AG10803 (cell line): Measurements from ENCODE around the gene BPTF.
"Not testable (repeated sequence)": the region's sequence is repeated elsewhere in the genome, so short reads cannot be mapped to it uniquely, and the experiment has no call there.

Experiments
- DNase-seq: peaks from one replicate; pipeline ENCODE4 v3.0.0; 2010; ENCODE audit warnings: low read depth
- H3K4me3 ChIP-seq: 2 replicates; pipeline ENCODE4 v1.5.1; 2011; ENCODE audit warnings: mild to moderate bottlenecking, low read length, control low read depth
- TF ChIP-seq, protein P1 (sequence below): conservative IDR thresholded peaks from 2 replicates; pipeline ENCODE4 v1.5.1; 2011; ENCODE audit warnings: mild to moderate bottlenecking, low read length, control low read depth, inconsistent platforms

The BPTF gene

DNA sequence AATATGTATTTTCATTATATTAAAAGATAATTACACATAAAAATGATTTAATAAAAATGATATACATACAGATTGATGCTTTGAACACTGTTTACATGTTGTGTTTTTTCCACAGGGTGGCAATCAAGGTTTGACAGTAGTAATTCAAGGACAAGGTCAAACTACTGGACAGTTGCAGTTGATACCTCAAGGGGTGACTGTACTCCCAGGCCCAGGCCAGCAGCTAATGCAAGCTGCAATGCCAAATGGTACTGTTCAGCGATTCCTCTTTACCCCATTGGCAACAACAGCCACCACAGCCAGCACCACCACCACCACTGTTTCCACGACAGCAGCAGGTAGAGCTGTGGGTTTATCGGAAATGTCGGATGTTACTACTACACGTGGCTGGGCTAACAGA, 118.7 kb downstream of the BPTF start:
- TF ChIP-seq, protein P1, sequence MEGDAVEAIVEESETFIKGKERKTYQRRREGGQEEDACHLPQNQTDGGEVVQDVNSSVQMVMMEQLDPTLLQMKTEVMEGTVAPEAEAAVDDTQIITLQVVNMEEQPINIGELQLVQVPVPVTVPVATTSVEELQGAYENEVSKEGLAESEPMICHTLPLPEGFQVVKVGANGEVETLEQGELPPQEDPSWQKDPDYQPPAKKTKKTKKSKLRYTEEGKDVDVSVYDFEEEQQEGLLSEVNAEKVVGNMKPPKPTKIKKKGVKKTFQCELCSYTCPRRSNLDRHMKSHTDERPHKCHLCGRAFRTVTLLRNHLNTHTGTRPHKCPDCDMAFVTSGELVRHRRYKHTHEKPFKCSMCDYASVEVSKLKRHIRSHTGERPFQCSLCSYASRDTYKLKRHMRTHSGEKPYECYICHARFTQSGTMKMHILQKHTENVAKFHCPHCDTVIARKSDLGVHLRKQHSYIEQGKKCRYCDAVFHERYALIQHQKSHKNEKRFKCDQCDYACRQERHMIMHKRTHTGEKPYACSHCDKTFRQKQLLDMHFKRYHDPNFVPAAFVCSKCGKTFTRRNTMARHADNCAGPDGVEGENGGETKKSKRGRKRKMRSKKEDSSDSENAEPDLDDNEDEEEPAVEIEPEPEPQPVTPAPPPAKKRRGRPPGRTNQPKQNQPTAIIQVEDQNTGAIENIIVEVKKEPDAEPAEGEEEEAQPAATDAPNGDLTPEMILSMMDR = no peak
- no peak for DNase-seq
- H3K4me3 ChIP-seq = no peak overlapping the region

DNA sequence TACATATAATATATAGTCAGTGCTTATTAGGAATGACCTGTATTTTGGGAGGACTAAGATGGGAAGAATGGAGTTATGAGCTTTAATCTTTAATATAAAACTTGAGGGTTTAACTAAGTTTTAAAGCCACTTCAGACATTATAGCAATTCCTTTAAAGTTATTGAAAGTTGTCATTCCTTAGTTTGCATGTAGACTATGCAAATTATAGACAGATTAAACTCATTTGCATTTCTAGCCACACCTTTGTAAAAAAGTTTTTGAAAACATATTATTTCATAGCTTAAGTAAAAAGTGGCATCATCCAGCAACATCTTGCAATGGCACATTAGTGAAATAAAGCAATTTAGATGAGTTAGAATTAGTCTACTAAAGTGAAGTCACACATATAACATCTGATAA, 121.2 kb downstream of the BPTF start:
- TF ChIP-seq, protein P1 = no peak
- DNase-seq = no peak

DNA sequence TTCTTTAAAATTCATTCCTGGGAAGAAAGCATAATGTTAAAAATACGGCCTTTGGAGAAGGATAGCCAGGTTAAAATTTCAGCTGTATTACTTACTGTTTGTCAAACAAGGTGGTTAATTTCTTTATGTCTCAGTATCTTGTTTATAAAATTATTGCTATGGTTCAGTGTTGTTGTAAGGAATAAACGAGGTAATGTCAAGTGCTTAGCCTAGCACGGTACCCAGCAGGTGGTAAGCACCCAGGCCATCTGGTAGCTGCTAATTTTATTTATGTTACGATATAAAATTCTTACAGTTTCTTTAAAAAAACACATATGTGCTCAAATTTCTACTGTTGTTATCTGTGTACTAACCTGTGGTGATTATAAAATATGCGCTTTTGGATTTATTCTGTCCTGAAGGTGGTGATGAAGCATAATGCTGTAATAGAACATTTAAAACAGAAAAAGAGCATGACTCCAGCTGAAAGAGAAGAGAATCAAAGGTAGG, 122.1 kb downstream of the BPTF start:
- no peak for DNase-seq
- TF ChIP-seq, protein P1 = no peak
- no peak overlapping the region for H3K4me3 ChIP-seq

More for the DNA sequence above, 121.2 kb downstream of the BPTF start:
- H3K4me3 ChIP-seq = no peak overlapping the region

DNA sequence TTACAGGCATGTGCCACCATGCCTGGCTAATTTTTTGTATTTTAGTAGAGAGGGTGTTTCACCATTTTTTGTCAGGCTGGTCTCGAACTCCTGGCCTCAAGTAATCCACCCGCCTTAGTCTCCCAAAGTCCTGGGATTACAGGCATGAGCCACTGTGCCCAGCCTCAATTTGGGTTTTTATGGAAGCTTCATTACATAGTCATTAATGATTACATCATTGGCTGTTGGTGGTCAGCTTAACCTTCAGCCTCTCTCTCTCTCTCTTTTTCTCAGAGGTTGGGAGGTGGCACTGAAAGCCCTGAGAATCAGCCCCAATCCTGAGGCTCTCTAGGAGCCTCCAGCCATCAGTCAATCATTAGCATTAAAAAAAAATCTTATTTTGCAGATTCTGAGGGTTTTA, 125.6 kb downstream of the BPTF start:
- TF ChIP-seq, protein P1 = no peak
- no peak overlapping the region for H3K4me3 ChIP-seq
- no peak for DNase-seq

DNA sequence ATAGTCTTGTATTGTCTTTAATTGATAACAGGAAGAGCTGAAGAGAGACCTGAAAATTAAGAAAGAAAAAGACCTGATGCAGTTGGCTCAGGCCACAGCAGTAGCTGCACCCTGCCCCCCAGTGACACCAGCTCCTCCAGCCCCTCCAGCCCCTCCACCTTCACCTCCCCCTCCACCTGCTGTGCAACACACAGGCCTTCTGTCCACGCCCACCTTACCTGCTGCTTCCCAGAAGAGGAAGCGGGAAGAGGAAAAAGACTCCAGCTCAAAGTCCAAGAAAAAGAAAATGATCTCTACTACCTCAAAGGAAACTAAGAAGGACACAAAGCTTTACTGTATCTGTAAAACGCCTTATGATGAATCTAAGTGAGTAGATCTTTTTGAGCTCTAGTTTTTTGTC, 134.2 kb downstream of the BPTF start:
- DNase-seq = no peak
- TF ChIP-seq, protein P1 = no peak
- H3K4me3 ChIP-seq = no peak overlapping the region

DNA sequence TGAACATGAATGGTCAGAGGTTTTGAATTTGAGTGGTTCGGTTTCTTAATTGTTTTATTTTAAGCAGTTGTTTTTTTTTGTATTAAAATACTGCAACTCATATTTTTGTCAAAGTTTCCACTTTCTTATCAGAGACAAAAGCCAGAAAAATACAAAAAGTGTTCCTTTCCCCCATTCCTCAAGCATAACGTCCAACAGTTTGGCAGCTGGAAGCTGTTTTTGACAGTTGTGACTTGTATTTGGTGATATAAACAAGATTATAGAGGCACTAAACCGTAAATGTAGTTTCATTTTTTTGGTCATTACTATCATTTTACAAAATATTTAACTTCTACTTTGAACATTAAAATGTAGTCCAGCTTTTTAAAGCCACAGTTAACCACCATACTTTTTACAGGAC, 135.0 kb downstream of the BPTF start:
- not testable (repeated sequence) for H3K4me3 ChIP-seq, DNase-seq

DNA sequence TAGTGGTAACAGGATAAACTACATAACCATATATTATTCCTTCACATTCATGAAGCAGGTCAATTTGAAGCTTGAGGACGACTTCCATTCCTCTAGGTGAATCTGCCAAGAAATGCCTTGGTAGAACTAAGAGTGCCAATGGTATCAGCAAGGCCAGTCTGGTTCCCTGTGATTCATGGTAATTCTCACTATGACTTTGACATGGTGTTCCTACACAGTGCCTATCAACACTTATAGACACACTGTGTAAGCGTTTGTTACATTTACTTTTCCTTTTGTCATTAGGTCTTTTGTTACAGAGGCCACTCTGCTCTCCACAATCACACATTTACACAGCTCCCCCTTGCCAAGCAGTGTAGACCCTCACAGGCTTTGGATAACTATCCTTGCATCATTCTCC, 136.9 kb downstream of the BPTF start:
- not testable (repeated sequence) for DNase-seq, H3K4me3 ChIP-seq

DNA sequence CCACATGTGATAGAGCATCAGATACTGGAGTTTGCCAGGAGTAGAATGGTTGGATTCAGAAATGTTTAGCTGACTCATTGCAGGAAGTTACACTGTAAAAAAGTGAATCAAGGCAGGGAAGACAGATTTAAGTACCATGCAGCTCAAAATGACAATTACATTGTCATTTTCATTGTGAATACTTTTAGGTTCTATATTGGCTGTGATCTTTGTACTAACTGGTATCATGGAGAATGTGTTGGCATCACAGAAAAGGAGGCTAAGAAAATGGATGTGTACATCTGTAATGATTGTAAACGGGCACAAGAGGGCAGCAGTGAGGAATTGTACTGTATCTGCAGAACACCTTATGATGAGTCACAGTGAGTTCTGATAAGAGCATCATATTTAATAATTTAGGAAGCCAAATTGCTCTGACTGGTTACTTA, 137.9 kb downstream of the BPTF start:
- DNase-seq = peak; percentile 59

More for the DNA sequence above, 137.9 kb downstream of the BPTF start:
- H3K4me3 ChIP-seq = not testable (repeated sequence)
- TF ChIP-seq, protein P1 = peak; percentile 64
